ENCODE data around the gene NR2F1. TPM values are rescaled to one million over a fixed set of nuclear protein-coding genes. Genes with fewer than 3 reads are reported as not detected.

Gene NR2F1
- total and polyA plus RNA-seq, 2 experiments from 2014 or later: 7.3 to 19.9 TPM

GRCh38 chr5:93590493-93590892 lies 7.5 kb downstream of the NR2F1 start:
- no peak overlapping the region for H3K4me3 ChIP-seq
- 63% methylated on average over 3 of the region's 3 CpGs for WGBS (ENCODE audit: low lambda C conversion rate, missing lambda C conversion rate)
- H2AFZ ChIP-seq: no peak overlapping the region
- H3K27me3 ChIP-seq: peaks cover 96% of the 10 kb centered on the region
- H3K4me1 ChIP-seq (ENCODE audit: insufficient read depth): no peaks in the 10 kb centered on the region
- no peaks in the 10 kb centered on the region for H3K9me2 ChIP-seq (replicated peaks; ENCODE audit: insufficient read depth)
- H3K36me3 ChIP-seq (replicated peaks; ENCODE audit: insufficient read depth, low read depth): no peaks in the 10 kb centered on the region
- H3K79me2 ChIP-seq: peaks cover 8% of the 10 kb centered on the region
- peaks cover 13% of the 10 kb centered on the region for H4K20me1 ChIP-seq (ENCODE audit: insufficient read depth, poor library complexity, severe bottlenecking)
- H3K27ac ChIP-seq: no peak overlapping the region
- DNase-seq (ENCODE audit: low spot score): no peak
- no peak overlapping the region for H3K4me2 ChIP-seq
- no peak for TF ChIP-seq EZH2 (IDR thresholded peaks at IDR 0.05; ENCODE audit: borderline replicate concordance)
- no peak for TF ChIP-seq EZH2phosphoT487 (IDR thresholded peaks at IDR 0.05; ENCODE audit: low read depth, severe bottlenecking, unreplicated experiment)
- no peaks in the 10 kb centered on the region for H3K9me3 ChIP-seq (ENCODE audit: low read depth)

- H3K79me2 ChIP-seq: peaks cover 2% of the 10 kb centered on the region
- no peaks in the 10 kb centered on the region for H3K9me3 ChIP-seq (ENCODE audit: low read depth)
- no peak overlapping the region for H3K4me2 ChIP-seq
- H3K4me3 ChIP-seq: no peak overlapping the region
- no peaks in the 10 kb centered on the region for H3K36me3 ChIP-seq (replicated peaks; ENCODE audit: insufficient read depth, low read depth)
- H3K27ac ChIP-seq: no peak overlapping the region
- no peak for DNase-seq (ENCODE audit: low spot score)
- H3K27me3 ChIP-seq: peaks cover 96% of the 10 kb centered on the region
- H2AFZ ChIP-seq: no peak overlapping the region
- no peak for TF ChIP-seq CTCF (IDR thresholded peaks at IDR 0.05; ENCODE audit: poor library complexity)
- no peak for TF ChIP-seq EZH2 (IDR thresholded peaks at IDR 0.05; ENCODE audit: borderline replicate concordance)
- TF ChIP-seq EZH2phosphoT487 (IDR thresholded peaks at IDR 0.05; ENCODE audit: low read depth, severe bottlenecking, unreplicated experiment): no peak
- peaks cover 7% of the 10 kb centered on the region for H4K20me1 ChIP-seq (ENCODE audit: insufficient read depth, poor library complexity, severe bottlenecking)
- H3K4me1 ChIP-seq (ENCODE audit: insufficient read depth): no peaks in the 10 kb centered on the region
- no peaks in the 10 kb centered on the region for H3K9me2 ChIP-seq (replicated peaks; ENCODE audit: insufficient read depth)
- 80% methylated on average over 4 of the region's 4 CpGs for WGBS (ENCODE audit: low lambda C conversion rate, missing lambda C conversion rate)
Measured at GRCh38 chr5:93591323-93591945, 8.4 kb downstream of the NR2F1 start.

- Histone ChIP-seq H3K4me2 (no peak overlapping the region), H3K27me3 (peaks cover 96% of the 10 kb centered on the region), H3K4me3 (no peak overlapping the region), H3K27ac (no peak overlapping the region), H3K79me2 (no peaks in the 10 kb centered on the region), H4K20me1 (ENCODE audit: insufficient read depth, poor library complexity, severe bottlenecking) (no peaks in the 10 kb centered on the region), H3K9me2 (replicated peaks; ENCODE audit: insufficient read depth) (no peaks in the 10 kb centered on the region), H3K4me1 (ENCODE audit: insufficient read depth) (no peaks in the 10 kb centered on the region), H3K36me3 (replicated peaks; ENCODE audit: insufficient read depth, low read depth) (no peaks in the 10 kb centered on the region), H2AFZ (no peak overlapping the region), H3K9me3 (ENCODE audit: low read depth) (no peaks in the 10 kb centered on the region)
- no peak for TF ChIP-seq CTCF (IDR thresholded peaks at IDR 0.05; ENCODE audit: poor library complexity)
- TF ChIP-seq EZH2 (IDR thresholded peaks at IDR 0.05; ENCODE audit: borderline replicate concordance): no peak
- TF ChIP-seq EZH2phosphoT487 (IDR thresholded peaks at IDR 0.05; ENCODE audit: low read depth, severe bottlenecking, unreplicated experiment): no peak
- no peak for DNase-seq (ENCODE audit: low spot score)
- WGBS (ENCODE audit: low lambda C conversion rate, missing lambda C conversion rate): 49% methylated on average over 5 of the region's 5 CpGs
Measured at GRCh38 chr5:93592883-93593282, 9.9 kb downstream of the NR2F1 start.

GRCh38 chr5:93593476-93594131 lies 10.6 kb downstream of the NR2F1 start:
- Histone ChIP-seq H3K36me3 (replicated peaks; ENCODE audit: insufficient read depth, low read depth) (no peaks in the 10 kb centered on the region), H3K4me3 (no peak overlapping the region), H3K79me2 (no peaks in the 10 kb centered on the region), H3K4me2 (no peak overlapping the region), H4K20me1 (ENCODE audit: insufficient read depth, poor library complexity, severe bottlenecking) (no peaks in the 10 kb centered on the region), H3K9me2 (replicated peaks; ENCODE audit: insufficient read depth) (no peaks in the 10 kb centered on the region), H3K4me1 (ENCODE audit: insufficient read depth) (no peaks in the 10 kb centered on the region), H3K27me3 (peaks cover 99% of the 10 kb centered on the region), H3K27ac (no peak overlapping the region), H3K9me3 (ENCODE audit: low read depth) (no peaks in the 10 kb centered on the region), H2AFZ (no peak overlapping the region)
- no peak for DNase-seq (ENCODE audit: low spot score)
- TF ChIP-seq CTCF (IDR thresholded peaks at IDR 0.05; ENCODE audit: poor library complexity) (no peak), EZH2phosphoT487 (IDR thresholded peaks at IDR 0.05; ENCODE audit: low read depth, severe bottlenecking, unreplicated experiment) (no peak), EZH2 (IDR thresholded peaks at IDR 0.05; ENCODE audit: borderline replicate concordance) (no peak)
- 27% methylated on average over 30 of the region's 30 CpGs for WGBS (ENCODE audit: low lambda C conversion rate, missing lambda C conversion rate)
